Left hindlimb (tissue), 1 donor: ENCODE data around the gene NDUFS1.
A peak's percentile ranks its signal among the peaks of the same experiment; 100 is the strongest.
"Not testable (repeated sequence)": the region's sequence is repeated elsewhere in the genome, so short reads cannot be mapped to it uniquely, and the experiment has no call there.

ENCODE experiments used
- DNase-seq: peaks from one replicate; pipeline ENCODE4 v3.0.0-alpha.2; 2018

Gene NDUFS1

GRCh38 chr2:206159346-206160124 is at the start of gene NDUFS1, which contains the start of gene EEF1B2:
TSS of gene NDUFS1 (minus strand) at chr2:206159444. CDS start at chr2:206153678, 5,766 bp downstream.
TSS of gene EEF1B2 (plus strand) at chr2:206159895. CDS start at chr2:206159980, 85 bp downstream.
- peak; percentile 98 for DNase-seq

GRCh38 chr2:206208900-206209299 is 49.7 kb upstream of the NDUFS1 start:
- no peak for DNase-seq

GRCh38 chr2:206207316-206207715 is 48.1 kb upstream of the NDUFS1 start:
- DNase-seq = not testable (repeated sequence)

GRCh38 chr2:206204710-206205109 is 45.5 kb upstream of the NDUFS1 start:
- DNase-seq = no peak

GRCh38 chr2:206203331-206203730 is 44.1 kb upstream of the NDUFS1 start:
- no peak for DNase-seq

GRCh38 chr2:206202446-206202845 is 43.2 kb upstream of the NDUFS1 start:
- DNase-seq = no peak

GRCh38 chr2:206201075-206201848 is 42.0 kb upstream of the NDUFS1 start:
- no peak for DNase-seq

- no peak for DNase-seq
These were observed 39.4 kb upstream of the NDUFS1 start for GRCh38 chr2:206198677-206199076.

GRCh38 chr2:206193671-206194357 is 34.6 kb upstream of the NDUFS1 start:
- DNase-seq = no peak

- no peak for DNase-seq
These were observed 32.9 kb upstream of the NDUFS1 start for GRCh38 chr2:206192157-206192556.

- no peak for DNase-seq
These were observed 31.4 kb upstream of the NDUFS1 start for GRCh38 chr2:206190689-206191088.

GRCh38 chr2:206190111-206190510 is 30.9 kb upstream of the NDUFS1 start:
- DNase-seq = no peak

- no peak for DNase-seq
These were observed 30.4 kb upstream of the NDUFS1 start for GRCh38 chr2:206189691-206190090.

- not testable (repeated sequence) for DNase-seq
These were observed 22.3 kb upstream of the NDUFS1 start for GRCh38 chr2:206181526-206181925.

- no peak for DNase-seq
These were observed 17.7 kb upstream of the NDUFS1 start for GRCh38 chr2:206176901-206177300.

GRCh38 chr2:206176121-206176520 is 16.9 kb upstream of the NDUFS1 start:
- no peak for DNase-seq

GRCh38 chr2:206173147-206173546 is 13.9 kb upstream of the NDUFS1 start:
- DNase-seq = no peak

- DNase-seq = not testable (repeated sequence)
These were observed 12.6 kb upstream of the NDUFS1 start for GRCh38 chr2:206171624-206172397.

GRCh38 chr2:206168230-206168629 is 9.0 kb upstream of the NDUFS1 start:
- not testable (repeated sequence) for DNase-seq

GRCh38 chr2:206164261-206164862 is 5.1 kb upstream of the NDUFS1 start:
- DNase-seq = peak; percentile 47

GRCh38 chr2:206163251-206163880 is 4.1 kb upstream of the NDUFS1 start:
- no peak for DNase-seq

- DNase-seq = not testable (repeated sequence)
These were observed 3.2 kb upstream of the NDUFS1 start for GRCh38 chr2:206162401-206162800.
